Left lung (tissue), 10 donors: ENCODE data around the gene SLC24A4. TPM values are rescaled to one million over a fixed set of nuclear protein-coding genes. Genes with fewer than 3 reads are reported as not detected.

Source experiments
- ATAC-seq: fragments of 200-7000 bp; cut with Tn5 transposase; one replicate; pipeline ENCODE4 v1.9.1; 2020; ENCODE audit warnings: moderate library complexity
- DNase-seq, 4 donors: peaks; one replicate each; pipeline ENCODE4 v3.0.0-alpha.2; 2013 to 2020
- H3K27ac ChIP-seq, 2 donors: fragments of 200-600 bp; sonication (generic) in 1 of 2; one replicate each; pipeline versions ENCODE4 v1.5.0 to v1.8.0; 2020 to 2021
- H3K27me3 ChIP-seq, 2 donors: fragments of 200-600 bp; sonication (generic) in 1 of 2; one replicate each; pipeline versions ENCODE4 v1.5.0 to v1.8.0; 2020 to 2021
- H3K36me3 ChIP-seq, 2 donors: fragments of 200-600 bp; sonication (generic) in 1 of 2; one replicate each; pipeline versions ENCODE4 v1.5.0 to v1.8.0; 2020 to 2021
- H3K4me1 ChIP-seq, 2 donors: fragments of 200-600 bp; one replicate each; pipeline ENCODE4 v1.8.0; 2021
- H3K4me3 ChIP-seq, 2 donors: fragments of 200-600 bp; sonication (generic) in 1 of 2; one replicate each; pipeline versions ENCODE4 v1.5.0 to v1.8.0; 2020 to 2021; ENCODE audit warnings: mild to moderate bottlenecking in 1 of 2
- H3K9me3 ChIP-seq, 2 donors: fragments of 200-600 bp; sonication (generic) in 1 of 2; one replicate each; pipeline versions ENCODE4 v1.5.0 to v1.8.0; 2020 to 2021
- intact Hi-C, 2 donors: fragments of 100-400 bp; cut with DNase I; formaldehyde crosslinking; loops; one replicate each; pipeline versions ENCODE4 v1.11.2 to v1.14.2; 2022
- polyA plus RNA-seq, 6 donors: library from polyadenylated mRNA; unstranded; fragments of 120-200 nt; gene quantifications; one replicate each; pipeline ENCODE4 v1.2.1, GENCODE V29; 2013; ENCODE audit not compliant: insufficient read length in 6 of 6
- total RNA-seq, 2 donors: library from RNA; stranded (reverse); fragmentation: NEBNext Ultra II Directional; extraction: Animal tissue kit (Norgen Biotek cat#: 25700); gene quantifications; one replicate each; pipeline ENCODE4 v1.2.1, GENCODE V29; 2021
- TF ChIP-seq, protein P1 (sequence below), 2 donors: fragments of 200-600 bp; sonication (generic) in 1 of 2; IDR thresholded peaks; one replicate each; pipeline versions ENCODE4 v1.5.0 to v1.8.0; 2021; ENCODE audit warnings: antibody characterized with exemption in 2 of 2
- donor health status: DM: no; HTN: yes; CAD: no.
- donor health status: DM: no; HTN: no; CAD: no.

The SLC24A4 gene
- total and polyA plus RNA-seq, 8 donors, result 0.25 to 2.0 (median 0.47) TPM

DNA sequence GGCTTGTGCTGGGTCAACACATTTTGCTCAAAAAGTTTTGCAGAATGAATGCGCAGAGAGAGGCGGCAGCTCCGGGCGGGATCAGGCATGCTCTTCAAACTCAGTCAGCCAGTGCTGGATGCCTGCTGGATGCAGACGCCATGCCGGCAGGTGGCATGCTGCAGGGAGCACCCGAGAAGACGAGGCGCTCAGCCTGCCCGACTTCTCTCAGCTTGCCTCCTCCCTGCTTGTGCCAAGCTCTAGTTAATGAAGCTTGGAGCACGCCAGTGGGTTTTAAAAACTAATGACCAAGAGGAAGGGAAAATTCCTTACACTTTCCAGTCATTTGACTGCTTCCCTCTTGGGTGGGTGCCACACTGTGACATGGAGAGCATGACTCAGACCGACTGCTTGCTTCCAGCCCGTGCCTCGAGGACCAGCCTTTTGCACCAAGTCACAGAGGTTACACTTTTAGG lies 39.8 kb downstream of the SLC24A4 start:
- Histone ChIP-seq H3K4me3 (no peak overlapping the region), H3K27me3 (peaks cover 0 to 26% of the 10 kb centered on the region in 2 donors), H3K36me3 (no peaks in the 10 kb centered on the region), H3K27ac (no peak overlapping the region), H3K9me3 (no peaks in the 10 kb centered on the region), H3K4me1 (no peaks in the 10 kb centered on the region)
- ATAC-seq, result peak; percentile 53
- intact Hi-C loops, result no loop called here
- DNase-seq, result peak in 1 of 4 donors; percentile 53
- TF ChIP-seq, protein P1, sequence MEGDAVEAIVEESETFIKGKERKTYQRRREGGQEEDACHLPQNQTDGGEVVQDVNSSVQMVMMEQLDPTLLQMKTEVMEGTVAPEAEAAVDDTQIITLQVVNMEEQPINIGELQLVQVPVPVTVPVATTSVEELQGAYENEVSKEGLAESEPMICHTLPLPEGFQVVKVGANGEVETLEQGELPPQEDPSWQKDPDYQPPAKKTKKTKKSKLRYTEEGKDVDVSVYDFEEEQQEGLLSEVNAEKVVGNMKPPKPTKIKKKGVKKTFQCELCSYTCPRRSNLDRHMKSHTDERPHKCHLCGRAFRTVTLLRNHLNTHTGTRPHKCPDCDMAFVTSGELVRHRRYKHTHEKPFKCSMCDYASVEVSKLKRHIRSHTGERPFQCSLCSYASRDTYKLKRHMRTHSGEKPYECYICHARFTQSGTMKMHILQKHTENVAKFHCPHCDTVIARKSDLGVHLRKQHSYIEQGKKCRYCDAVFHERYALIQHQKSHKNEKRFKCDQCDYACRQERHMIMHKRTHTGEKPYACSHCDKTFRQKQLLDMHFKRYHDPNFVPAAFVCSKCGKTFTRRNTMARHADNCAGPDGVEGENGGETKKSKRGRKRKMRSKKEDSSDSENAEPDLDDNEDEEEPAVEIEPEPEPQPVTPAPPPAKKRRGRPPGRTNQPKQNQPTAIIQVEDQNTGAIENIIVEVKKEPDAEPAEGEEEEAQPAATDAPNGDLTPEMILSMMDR (IDR thresholded peaks at IDR 0.05), result no peak

DNA sequence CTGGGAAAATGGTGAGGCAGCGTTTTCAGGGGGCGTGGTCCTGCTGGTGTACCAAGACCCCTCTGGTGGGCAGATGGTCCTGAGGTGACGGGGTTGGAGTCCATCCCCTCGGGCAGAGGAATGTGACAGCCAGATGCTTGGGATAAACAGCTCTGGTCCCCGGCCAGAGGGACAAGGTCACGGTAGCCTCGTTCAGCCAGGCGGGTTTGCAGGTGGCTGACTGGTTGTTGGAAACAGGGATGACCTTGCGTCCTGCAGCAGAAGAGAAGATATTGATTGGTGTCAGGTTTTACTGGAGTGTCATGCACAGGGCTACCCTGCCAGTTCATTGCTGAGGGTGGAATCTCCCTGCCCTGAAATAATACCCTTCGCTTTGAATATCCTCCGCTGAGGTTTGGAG lies 43.3 kb downstream of the SLC24A4 start:
- DNase-seq (no peak), ATAC-seq (no peak)
- H3K9me3 ChIP-seq, result no peaks in the 10 kb centered on the region
- no peaks in the 10 kb centered on the region for H3K36me3 ChIP-seq
- no peak overlapping the region for H3K4me3 ChIP-seq
- H3K4me1 ChIP-seq, result no peaks in the 10 kb centered on the region
- H3K27ac ChIP-seq, result no peak overlapping the region
- TF ChIP-seq, protein P1 (IDR thresholded peaks at IDR 0.05), result no peak
- intact Hi-C loops, result no loop called here
- H3K27me3 ChIP-seq, result peaks cover 0 to 26% of the 10 kb centered on the region in 2 donors

DNA sequence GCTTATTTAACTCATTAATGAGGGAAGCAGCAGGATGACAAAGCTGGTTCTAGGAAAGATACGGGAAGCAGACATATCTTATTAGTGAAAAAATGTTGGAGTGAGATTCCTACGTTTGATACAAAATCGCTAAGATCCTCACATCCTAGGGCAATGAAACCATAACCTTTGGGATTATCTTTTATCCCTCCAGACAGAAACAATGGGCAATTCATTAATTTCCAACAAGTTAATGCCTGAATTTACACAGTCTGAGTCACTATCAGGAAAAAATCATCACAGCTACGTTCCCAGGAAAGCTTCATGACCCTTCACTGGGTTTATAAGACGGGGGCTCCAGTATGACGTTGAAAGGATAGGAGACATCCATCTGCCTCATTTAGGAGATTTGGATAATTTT lies 45.0 kb downstream of the SLC24A4 start:
- TF ChIP-seq, protein P1 (IDR thresholded peaks at IDR 0.05), result no peak
- intact Hi-C loops, result no loop called here

DNA sequence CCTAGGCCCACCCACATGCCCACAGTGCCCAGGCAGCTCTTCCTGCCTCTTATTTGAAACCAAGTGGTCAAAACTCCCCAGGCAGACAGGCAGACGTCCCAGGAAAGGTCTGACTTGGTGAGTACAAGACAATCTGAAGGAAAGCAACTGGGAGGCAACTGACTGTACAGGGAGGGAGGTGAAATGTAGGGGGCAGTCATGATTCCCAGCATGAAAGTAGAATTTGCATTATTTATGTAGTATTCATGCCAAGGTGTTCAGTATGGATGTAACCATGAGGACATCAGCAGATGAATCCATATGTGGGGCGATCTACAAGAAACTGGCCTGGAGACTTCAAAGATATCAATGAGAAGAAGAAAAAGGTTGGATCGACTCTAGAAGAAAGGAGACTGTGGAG lies 46.1 kb downstream of the SLC24A4 start:
- H3K27ac ChIP-seq, result no peak overlapping the region
- no peak overlapping the region for H3K4me3 ChIP-seq
- no peaks in the 10 kb centered on the region for H3K36me3 ChIP-seq
- ATAC-seq (no peak), DNase-seq (no peak)
- intact Hi-C loops, result no loop called here
- peaks cover 0 to 10% of the 10 kb centered on the region in 2 donors for H3K27me3 ChIP-seq
- H3K4me1 ChIP-seq, result no peaks in the 10 kb centered on the region
- H3K9me3 ChIP-seq, result no peaks in the 10 kb centered on the region
- TF ChIP-seq, protein P1 (IDR thresholded peaks at IDR 0.05), result no peak

More for the DNA sequence above, 45.0 kb downstream of the SLC24A4 start:
- no peaks in the 10 kb centered on the region for H3K4me1 ChIP-seq
- no peaks in the 10 kb centered on the region for H3K9me3 ChIP-seq
- H3K27me3 ChIP-seq, result peaks cover 0 to 19% of the 10 kb centered on the region in 2 donors
- ATAC-seq (no peak), DNase-seq (no peak)
- H3K27ac ChIP-seq, result no peak overlapping the region
- no peak overlapping the region for H3K4me3 ChIP-seq
- H3K36me3 ChIP-seq, result no peaks in the 10 kb centered on the region

DNA sequence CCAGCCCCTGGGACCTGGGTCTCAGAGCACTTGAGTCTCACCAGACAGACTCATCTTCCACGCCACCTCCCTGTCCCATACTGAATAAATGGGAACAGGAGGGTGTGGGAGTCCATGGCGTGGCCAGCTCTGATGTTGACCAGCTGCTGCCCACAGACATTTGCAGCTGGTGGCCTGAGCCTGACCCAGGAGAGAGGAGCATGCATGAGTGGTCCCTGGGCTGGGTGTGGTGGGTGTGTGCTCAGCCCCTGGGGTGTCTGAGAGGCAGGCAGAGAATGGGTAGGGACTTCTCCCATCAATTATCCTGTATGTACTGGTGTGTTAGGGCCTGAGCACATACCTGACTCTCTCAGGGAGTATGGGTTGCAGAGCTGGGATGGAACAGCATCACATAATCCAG lies 49.3 kb downstream of the SLC24A4 start:
- TF ChIP-seq, protein P1 (IDR thresholded peaks at IDR 0.05), result no peak
- Histone ChIP-seq H3K27ac (no peak overlapping the region), H3K4me3 (no peak overlapping the region), H3K36me3 (no peaks in the 10 kb centered on the region), H3K27me3 (no peaks in the 10 kb centered on the region), H3K9me3 (no peaks in the 10 kb centered on the region), H3K4me1 (no peaks in the 10 kb centered on the region)
- DNase-seq (no peak), ATAC-seq (no peak)
- intact Hi-C loops, result no loop called here
